GM21529 (cell line): Measurements from ENCODE around the gene SLC1A7.

Experiments
- ATAC-seq: cut with Tn5 transposase; IDR thresholded peaks from one replicate; pipeline ENCODE4 v1.9.1; 2021; ENCODE audit not compliant: unreplicated experiment

Gene SLC1A7

DNA sequence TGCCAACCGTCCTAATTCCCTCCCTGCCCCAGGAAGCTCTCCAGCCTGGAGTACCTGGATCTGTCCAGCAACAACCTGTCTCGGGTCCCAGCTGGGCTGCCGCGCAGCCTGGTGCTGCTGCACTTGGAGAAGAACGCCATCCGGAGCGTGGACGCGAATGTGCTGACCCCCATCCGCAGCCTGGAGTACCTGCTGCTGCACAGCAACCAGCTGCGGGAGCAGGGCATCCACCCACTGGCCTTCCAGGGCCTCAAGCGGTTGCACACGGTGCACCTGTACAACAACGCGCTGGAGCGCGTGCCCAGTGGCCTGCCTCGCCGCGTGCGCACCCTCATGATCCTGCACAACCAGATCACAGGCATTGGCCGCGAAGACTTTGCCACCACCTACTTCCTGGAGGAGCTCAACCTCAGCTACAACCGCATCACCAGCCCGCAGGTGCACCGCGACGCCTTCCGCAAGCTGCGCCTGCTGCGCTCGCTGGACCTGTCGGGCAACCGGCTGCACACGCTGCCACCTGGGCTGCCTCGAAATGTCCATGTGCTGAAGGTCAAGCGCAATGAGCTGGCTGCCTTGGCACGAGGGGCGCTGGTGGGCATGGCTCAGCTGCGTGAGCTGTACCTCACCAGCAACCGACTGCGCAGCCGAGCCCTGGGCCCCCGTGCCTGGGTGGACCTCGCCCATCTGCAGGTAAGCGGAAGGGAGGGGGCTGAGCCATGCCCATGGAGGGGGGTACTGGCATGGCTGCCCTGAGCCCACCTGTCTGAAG lies 63.9 kb downstream of the SLC1A7 start:
- ATAC-seq: no peak

DNA sequence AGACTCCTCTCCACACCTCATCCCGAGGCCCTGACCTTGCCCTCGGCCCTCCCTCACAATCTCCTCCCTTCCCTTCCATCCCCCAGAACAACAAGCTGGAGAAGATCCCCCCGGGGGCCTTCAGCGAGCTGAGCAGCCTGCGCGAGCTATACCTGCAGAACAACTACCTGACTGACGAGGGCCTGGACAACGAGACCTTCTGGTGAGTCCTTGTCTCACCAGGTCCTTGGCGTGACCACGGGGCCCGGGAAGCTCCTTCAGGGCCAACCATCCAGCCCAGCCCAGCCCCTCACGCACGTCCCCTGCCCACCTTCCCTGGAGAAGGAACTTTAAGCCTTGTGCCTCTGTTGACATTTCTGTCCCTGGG lies 64.9 kb downstream of the SLC1A7 start:
- no peak for ATAC-seq

DNA sequence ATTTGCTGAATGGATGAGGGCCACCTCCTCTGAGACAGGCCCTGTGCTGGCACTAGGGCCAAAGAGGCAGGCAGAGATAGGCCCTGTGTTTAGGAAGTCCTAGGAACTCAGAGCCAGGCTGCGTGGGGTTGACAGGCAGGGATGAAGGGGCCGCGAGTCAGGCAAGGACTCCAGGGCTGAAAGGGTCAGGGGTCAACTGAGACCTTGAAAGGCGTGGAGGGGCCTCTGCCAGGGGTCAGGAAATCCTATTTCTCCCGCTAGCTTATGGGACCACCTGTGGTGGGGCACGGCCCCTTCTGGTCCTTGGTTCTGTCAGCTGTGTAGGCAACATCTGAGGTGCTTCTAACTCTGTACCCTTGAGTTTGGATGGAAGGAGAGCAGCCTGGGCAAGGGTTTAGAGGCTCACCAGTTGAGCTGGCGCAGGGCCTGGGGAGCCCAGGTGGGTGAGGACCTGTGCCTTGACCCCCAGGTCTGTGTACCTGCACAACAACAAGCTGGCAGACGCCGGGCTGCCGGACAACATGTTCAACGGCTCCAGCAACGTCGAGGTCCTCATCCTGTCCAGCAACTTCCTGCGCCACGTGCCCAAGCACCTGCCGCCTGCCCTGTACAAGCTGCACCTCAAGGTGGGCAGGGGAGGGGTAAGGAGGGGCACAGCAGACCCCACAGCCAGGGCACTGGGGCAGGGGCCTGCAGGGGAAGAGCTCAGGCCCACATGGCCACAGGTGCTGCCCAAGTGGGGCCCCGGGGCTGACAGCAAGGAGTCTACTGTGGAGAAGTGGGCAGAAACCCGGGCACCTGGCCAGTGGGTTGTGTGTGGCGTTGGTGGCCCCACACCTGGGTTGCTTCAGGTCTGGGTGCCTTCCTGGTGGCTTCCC lies 65.5 kb downstream of the SLC1A7 start:
- no peak for ATAC-seq

DNA sequence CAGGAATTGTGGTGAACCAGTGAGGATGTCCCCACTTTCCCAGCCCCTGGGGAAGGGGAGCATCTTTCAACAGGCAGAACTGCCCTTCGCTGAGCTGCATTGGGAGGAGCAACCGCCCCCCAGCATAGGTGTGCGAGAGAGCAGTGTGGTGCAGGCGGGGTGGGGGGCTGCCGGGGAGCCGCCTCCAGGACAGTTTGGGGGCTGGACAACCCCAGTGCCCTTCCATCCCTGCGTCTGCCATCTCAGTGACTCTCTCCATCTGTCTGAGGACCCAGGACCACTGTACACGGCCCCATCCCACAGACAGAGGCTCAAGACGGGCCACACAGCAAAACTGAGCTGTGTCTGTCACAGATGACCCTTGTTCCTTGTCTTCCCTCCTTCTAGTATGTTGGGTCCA lies 66.3 kb downstream of the SLC1A7 start:
- no peak for ATAC-seq

DNA sequence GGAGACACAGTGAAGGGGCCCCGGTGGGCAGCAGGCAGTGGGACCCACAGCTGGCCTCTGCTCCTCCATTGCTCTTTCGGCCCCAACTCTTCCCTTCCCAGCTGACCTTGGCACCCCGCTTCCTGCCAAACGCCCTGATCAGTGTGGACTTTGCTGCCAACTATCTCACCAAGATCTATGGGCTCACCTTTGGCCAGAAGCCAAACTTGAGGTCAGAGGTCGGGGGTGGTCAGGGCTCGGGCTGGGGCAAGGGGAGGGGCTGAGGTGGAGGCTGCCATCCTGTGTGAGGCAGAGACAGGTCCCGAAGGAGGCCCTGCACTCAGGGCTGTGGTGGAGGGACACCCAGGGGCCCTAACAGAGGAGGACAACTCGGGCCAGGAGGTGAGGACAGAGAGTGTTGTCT lies 66.7 kb downstream of the SLC1A7 start:
- ATAC-seq: no peak

DNA sequence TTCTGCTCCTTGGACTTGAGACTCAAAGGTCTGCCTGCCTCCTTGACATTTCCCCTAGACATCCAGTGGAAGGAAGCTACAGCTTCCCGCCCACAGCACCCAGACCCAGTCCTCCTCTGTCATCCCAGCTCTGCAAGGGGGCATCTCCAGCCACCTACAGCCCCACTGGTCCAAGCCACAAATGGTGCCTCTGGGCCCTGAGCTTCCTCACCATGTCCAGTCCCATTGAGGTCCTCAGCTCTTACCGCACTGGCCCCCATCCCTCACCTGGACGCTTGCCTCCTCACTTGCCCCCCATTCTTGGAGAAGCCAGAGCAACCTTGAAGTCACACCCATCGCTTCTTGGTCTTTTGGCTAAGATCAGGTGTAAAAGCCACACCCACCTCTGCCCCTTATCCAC lies 67.2 kb downstream of the SLC1A7 start:
- ATAC-seq: no peak

DNA sequence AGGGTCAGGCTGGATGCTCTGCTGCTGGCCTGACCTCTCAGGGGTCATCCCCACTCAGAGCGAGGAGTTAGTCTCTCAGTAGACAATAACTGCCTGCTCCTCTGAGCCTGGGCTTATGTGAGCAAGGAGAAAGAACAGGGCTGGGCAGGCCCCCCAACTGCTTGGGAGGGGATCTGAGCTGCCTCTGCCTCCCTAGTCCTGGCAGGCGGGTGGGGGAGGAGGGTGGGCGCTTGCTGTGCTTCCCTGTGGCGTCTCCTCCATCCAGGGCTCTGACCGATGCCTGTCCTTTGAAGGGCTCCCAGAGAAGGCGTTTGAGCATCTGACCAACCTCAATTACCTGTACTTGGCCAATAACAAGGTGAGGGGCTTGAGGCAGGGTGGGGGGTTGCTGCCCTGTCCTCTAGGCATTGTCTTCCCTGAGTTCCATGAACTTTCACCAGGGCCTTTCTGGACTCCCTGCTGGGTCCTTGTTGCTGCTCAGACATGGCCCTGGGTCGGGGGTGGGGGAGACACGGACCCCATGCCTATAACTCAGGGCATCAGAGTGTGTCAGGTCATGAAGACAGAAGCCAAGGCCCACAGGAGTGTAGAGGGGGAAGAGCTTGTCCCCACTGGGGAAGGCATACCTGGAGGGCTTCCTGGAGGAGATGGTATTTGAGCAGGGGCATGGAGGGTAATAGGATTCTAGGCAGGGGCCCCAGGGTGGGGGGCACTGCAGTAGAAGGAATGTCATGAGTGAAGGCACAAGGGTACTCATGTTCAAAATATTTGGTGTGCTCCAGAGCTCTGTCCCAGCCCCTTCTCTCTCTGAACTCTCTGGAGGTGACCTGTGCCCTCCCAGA lies 67.9 kb downstream of the SLC1A7 start:
- no peak for ATAC-seq

DNA sequence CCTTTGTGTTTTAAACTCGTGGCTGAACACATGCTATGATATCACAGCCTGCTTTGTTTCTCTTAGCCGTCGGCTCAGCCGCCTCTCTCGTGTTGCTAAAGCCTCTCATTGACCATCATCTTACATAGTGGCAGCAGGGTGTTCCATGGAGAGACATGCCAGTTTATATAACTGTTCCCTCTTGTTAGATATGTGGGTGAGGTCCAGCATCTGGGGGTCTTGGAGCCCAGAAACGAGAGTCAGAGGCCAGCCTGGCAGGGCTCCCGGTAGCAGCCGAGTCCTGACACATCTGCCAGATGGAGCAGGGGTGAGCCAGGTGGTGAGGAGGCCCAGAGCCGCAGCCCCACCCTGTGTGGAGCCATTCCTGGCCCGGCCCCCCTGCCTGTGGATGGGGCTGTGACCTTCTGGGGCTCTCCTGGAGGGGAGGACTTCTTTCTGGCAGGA lies 68.5 kb downstream of the SLC1A7 start:
- ATAC-seq: no peak

DNA sequence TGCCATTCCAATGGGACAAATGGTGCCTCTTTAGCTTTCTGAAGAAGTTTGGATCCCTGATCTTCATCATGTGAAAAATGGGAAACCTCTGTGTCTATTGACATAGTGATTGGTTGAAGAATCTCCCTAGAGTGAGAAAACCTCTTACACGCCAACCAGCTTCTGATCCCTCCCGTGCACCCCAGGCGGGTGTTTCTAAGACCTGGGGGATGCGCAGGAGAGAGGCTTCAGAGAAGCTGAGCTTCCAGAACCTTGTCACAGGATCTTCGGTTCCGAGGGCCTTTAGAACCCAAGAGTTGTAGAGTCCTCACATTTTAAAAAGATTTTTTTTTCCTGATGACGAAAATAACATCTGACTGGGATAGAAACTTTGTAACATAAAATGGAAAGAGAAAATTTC lies 69.2 kb downstream of the SLC1A7 start:
- no peak for ATAC-seq

DNA sequence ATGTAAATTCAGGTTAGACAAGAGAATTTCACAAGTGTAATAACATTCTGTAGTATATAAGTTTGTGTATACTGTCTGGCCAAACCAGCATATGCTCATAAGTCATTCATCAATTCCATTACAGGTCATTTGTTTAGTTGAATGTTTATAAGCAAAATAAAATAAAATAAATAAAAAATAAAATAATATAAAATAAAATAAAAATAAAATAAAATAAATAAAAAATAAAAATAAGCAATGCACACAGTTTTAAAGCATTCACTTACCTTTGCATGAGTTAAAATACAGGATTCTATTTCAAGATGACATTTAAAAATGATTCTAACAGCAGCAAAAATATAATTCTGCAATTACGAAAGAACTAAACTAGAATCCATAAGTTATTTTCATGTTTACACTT lies 70.5 kb downstream of the SLC1A7 start:
- no peak for ATAC-seq

DNA sequence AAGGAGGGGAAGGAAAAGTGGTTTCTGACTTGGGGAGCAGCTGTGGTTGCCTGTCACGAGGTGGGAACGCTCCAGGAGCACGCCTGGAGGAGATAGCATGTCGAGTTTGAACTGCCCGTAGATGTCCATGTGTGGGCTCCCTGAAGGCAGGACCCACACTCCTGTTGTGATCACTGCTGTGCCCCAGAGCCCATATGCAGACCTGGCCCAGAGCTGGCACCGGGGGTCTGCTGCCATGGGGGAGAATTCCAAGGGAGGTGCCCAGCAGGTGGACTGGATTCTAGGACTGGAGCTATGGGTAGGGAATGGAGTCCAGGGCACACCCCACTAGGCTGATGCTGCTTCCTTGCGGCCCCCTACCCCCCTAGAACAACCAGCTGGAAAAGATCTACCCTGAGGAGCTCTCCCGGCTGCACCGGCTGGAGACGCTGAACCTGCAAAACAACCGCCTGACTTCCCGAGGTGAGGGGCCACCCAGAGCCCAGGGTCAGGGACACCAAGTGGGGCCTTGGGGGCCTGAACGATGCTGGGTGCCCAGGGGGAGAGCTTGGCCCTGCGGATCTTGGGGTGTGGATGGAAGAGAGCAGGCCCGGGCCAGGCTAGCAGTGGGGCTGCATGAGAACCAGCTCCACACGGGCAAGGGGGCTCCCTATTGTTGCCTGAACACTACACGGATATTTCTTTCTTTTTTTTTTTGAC lies 71.1 kb downstream of the SLC1A7 start:
- no peak for ATAC-seq

DNA sequence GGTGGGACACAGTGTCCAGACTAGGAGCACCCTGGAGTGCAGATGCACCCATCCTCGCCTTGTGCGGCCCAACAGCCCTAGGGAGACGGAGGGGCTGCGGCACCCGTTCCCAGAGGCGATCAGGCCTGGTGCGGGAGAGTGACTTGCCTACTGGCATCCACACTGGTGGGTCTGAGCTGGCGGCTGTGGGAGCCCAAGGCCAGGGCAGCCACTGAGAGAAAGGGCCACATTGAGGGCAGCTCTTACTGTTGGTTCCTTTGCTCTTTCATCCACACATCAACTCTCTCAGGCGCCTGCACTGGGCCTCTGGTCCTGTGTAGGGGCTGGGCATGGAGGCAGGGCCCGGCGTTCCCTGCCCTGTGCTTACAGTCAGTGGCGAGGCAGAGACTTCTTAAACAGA lies 71.8 kb downstream of the SLC1A7 start:
- no peak for ATAC-seq

DNA sequence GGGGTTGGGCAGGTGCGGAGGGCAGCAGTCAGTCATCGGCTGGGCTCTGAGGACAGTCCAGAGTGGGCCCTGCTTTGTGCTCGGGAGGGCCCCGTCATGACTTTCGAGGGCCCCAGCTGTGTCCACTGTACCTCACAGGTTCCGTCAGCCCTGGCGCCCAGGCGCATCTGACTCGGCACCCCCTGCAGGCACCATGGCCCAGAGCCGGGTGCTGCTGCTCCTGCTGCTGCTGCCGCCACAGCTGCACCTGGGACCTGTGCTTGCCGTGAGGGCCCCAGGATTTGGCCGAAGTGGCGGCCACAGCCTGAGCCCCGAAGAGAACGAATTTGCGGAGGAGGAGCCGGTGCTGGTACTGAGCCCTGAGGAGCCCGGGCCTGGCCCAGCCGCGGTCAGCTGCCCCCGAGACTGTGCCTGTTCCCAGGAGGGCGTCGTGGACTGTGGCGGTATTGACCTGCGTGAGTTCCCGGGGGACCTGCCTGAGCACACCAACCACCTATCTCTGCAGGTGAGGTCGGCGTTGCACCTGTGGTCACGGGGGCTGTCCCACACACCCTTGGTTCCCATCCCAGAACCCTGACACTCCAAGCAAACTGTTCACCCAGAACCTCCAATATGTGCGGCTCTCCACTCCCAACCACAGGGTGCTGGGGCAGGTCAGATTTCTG lies 72.6 kb downstream of the SLC1A7 start:
- no peak for ATAC-seq

DNA sequence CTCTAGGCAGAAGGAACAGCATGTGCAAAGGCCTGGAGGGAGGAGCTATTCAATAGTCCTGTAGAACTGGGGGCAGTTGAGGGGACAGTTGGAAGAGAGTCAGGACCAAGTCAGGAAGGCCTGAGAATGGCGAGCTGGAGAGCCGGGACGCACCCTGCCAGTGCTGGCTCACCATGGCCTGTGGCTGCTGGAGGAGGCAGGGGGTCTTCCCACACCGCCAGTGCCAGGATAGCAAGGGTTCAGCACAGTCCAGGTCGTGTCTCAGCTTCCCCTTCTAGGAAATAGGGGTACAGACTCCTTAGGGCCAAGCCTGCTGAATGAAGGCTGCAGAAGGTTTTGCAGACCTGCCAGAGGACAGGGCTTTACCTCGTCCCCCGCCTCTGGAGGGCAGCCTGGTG lies 73.2 kb downstream of the SLC1A7 start:
- ATAC-seq: no peak

DNA sequence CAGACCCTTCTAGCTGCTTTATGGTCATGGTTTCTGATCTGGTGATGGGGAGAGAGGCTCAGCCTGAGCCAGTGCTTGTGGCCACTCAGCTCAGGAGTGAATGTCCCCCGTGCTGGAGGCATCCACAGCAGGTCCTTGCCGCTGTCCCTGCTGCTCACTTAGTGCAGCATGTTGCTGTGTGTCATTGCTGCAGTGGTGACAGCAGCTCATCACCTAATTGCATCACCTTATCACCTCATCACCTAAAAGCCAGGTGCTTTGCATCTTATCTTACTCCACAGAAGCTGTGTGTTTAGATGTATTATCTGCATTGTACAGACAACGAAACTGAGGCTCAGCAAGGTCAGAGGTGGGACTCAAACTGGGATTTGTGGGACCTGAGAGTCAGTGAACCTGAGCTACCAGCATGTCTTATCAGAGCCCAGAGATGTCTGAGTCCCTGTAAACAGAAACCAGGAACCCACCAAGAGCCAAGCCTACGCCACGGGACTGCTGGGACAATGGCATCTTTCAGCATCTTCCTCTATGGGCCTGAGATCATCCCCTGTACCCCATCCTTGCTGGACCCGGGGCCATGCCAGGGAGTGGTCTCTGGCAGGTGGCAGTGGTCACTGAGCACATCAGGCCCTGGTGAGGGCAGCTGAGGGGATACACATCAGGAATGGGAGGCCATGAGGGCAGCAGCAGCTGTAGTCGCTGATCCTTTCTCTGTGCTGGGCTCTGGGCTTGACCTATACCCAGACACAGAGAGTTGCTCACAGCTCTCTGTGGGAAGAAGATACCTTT lies 73.9 kb downstream of the SLC1A7 start:
- no peak for ATAC-seq

DNA sequence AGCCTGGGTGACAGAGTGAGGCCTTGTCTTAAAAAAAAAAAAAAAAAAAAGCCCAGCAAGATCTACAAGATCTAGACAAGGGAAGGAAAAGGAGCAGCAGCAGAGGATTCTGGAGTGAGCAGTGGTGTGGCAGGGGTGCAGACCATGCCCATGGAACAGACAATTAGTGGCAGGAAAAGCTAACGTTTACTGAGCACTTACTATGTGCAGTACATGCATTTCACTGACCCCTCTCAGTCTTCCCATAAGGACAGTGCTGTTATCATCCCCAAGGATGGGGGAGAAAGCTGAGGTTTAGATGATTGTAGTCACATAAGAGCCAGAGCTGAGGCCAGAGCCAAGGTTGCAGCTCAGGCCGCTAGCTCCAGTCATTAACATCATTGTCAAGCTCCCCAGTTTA lies 74.6 kb downstream of the SLC1A7 start:
- ATAC-seq: no peak

DNA sequence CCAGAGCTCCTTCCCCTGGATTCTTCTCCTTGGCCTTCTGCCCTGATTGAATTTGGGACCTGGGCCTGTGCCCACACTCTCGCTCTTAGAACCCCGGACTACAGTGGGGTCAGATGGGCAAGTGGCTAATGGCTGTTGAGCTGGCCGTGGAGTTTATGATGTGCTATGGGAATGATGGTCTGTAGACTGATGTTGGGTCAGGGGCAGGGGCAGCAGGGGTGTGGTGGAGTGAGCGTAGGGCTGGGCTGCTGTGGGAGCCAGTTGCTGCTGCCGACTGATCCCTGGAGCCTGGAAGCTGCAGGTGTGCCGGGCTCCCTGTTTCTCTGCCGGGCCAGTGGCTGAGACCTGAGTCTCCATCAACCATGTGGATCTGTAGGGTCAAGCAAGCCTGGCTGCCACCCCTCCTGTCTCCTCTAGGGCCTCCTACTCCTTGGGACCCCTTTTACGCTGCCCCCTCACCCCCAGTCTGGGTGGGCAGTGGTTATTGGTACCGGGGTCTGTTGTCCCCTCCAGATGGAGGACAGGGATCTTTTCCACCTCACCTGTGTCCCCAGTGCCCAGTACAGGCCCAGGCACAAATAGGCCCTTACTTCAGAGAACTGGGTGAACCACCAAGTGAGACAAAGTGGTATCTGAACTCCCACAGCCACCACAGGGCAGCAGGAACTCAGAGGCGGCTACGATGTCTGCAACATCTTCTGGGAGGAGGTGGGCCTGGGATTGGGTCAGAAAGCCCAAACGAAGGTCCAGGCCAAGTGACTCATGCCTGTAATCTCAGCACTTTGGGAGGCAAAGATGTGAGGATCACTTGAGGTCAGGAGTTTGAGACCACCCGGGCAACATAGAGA lies 75.3 kb downstream of the SLC1A7 start:
- ATAC-seq: no peak

DNA sequence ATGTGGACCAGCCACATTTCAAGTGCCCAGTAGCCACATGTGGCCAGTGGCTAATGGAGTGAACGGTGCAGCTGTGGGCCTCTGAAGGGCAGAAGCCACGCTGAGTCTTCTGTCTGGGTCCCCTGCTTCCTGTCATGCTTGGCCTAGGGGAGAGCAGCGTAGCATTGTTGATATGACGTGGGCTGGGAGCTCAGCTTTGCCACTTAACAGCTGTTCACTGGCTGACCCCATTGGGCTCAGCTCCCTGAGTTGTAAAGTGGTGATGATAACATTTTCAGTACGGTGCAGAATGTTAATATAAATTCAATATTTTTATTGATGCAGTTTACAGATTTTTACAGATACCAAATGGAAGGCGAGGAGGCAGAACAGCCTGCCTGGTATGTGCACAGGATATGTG lies 76.0 kb downstream of the SLC1A7 start:
- no peak for ATAC-seq

DNA sequence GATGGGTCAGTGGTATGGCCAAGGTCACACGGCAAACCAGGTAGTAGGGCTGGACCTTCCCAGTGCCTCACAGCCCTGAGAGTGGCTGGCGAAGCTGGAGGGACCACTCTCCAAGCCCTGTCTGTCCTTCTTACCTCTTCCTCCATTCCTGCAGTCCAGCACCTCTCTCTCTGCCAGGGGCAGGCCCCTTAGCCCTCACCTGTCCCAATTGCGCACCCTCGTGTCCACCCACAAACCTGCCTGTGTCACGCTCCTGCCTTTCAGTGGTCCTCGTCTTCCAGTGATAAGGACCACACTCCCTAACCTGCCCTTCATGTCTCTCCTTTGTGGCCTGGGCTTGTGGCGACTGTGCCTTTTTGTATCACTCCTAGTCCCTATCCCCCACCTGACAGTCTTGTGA lies 77.0 kb downstream of the SLC1A7 start:
- ATAC-seq: no peak
